Neural cell (in vitro differentiated cells): Measurements from ENCODE around the gene ARHGEF38.
"Not testable (repeated sequence)": the region's sequence is repeated elsewhere in the genome, so short reads cannot be mapped to it uniquely, and the experiment has no call there.

Experiments used
- EZH2 ChIP-seq: fragments of 200-600, 300-800 bp; shearing (Covaris generic), sonication (generic); IDR thresholded peaks from 2 replicates; pipeline ENCODE4 v1.6.1; 2014; ENCODE audit warnings: antibody characterized with exemption, low read length, borderline replicate concordance, mild to moderate bottlenecking; ENCODE audit not compliant: insufficient read depth, poor library complexity, severe bottlenecking
- MXI1 ChIP-seq: fragments of 450-650 bp; conservative IDR thresholded peaks from 2 replicates; pipeline ENCODE4 v1.6.1; 2014; ENCODE audit warnings: antibody characterized with exemption, mild to moderate bottlenecking; ENCODE audit not compliant: poor library complexity, severe bottlenecking
- POLR2AphosphoS5 ChIP-seq: IDR thresholded peaks from 2 replicates; pipeline ENCODE4 v1.6.1; 2012
- RAD21 ChIP-seq: fragments of 450-650 bp; conservative IDR thresholded peaks from 2 replicates; pipeline ENCODE4 v1.6.1; 2014; ENCODE audit warnings: antibody characterized with exemption, mild to moderate bottlenecking, moderate library complexity
- SMC3 ChIP-seq: fragments of 450-650 bp; conservative IDR thresholded peaks from 2 replicates; pipeline ENCODE4 v1.6.1; 2014; ENCODE audit warnings: antibody characterized with exemption, mild to moderate bottlenecking, moderate library complexity; ENCODE audit not compliant: poor library complexity
- TAF1 ChIP-seq: IDR thresholded peaks from 2 replicates; pipeline ENCODE4 v1.6.1; 2012; ENCODE audit warnings: low read depth
- TF ChIP-seq, protein P1 (sequence below): fragments of 450-650 bp; IDR thresholded peaks from 2 replicates; pipeline ENCODE4 v1.5.1; 2014; ENCODE audit warnings: antibody characterized with exemption, mild to moderate bottlenecking, moderate library complexity; ENCODE audit not compliant: poor library complexity, severe bottlenecking

DNA sequence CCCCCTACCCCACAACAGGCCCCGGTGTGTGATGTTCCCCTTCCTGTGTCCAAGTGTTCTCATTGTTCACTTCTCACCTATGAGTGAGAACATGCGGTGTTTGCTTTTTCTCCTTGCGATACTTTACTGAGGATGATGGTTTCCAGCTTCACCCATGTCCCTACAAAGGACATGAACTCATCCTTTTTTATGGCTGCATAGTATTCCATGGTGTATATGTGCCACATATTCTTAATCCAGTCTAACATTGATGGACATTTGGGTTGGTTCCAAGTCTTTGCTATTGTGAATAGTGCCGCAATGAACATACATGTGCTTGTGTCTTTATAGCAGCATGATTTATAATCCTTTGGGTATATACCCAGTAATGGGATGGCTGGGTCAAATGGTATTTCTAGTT, 177.5 kb downstream of the ARHGEF38 start:
- TF ChIP-seq, protein P1, sequence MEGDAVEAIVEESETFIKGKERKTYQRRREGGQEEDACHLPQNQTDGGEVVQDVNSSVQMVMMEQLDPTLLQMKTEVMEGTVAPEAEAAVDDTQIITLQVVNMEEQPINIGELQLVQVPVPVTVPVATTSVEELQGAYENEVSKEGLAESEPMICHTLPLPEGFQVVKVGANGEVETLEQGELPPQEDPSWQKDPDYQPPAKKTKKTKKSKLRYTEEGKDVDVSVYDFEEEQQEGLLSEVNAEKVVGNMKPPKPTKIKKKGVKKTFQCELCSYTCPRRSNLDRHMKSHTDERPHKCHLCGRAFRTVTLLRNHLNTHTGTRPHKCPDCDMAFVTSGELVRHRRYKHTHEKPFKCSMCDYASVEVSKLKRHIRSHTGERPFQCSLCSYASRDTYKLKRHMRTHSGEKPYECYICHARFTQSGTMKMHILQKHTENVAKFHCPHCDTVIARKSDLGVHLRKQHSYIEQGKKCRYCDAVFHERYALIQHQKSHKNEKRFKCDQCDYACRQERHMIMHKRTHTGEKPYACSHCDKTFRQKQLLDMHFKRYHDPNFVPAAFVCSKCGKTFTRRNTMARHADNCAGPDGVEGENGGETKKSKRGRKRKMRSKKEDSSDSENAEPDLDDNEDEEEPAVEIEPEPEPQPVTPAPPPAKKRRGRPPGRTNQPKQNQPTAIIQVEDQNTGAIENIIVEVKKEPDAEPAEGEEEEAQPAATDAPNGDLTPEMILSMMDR: not testable (repeated sequence)
- TF ChIP-seq POLR2AphosphoS5, TAF1, RAD21, EZH2, MXI1, SMC3: not testable (repeated sequence)
